Esophagus muscularis mucosa (tissue), 4 donors: ENCODE measurements around the gene ARCN1. TPM values are rescaled to one million over a fixed set of nuclear protein-coding genes. Genes with fewer than 3 reads are reported as not detected.

ENCODE experiments used
- DNase-seq: peaks from one replicate; pipeline ENCODE4 v3.0.0-alpha.2; 2017; ENCODE audit errors: extremely low spot score
- H3K27ac ChIP-seq, 4 donors: fragments of 200-600 bp; sonication (generic); replicated peaks in 1 of 4; 1 replicate in 3 of 4; 2 replicates in 1 of 4; pipeline ENCODE4 v1.5.1; 2016 to 2019; ENCODE audit warnings: mild to moderate bottlenecking in 1 of 4
- H3K27me3 ChIP-seq, 4 donors: fragments of 200-600 bp; sonication (generic); one replicate each; pipeline versions ENCODE4 v1.5.1 to v1.6.0; 2016 to 2019
- H3K36me3 ChIP-seq, 4 donors: fragments of 200-600 bp; sonication (generic); one replicate each; pipeline ENCODE4 v1.5.1; 2016 to 2019
- H3K4me1 ChIP-seq, 4 donors: fragments of 200-600 bp; sonication (generic); one replicate each; pipeline ENCODE4 v1.5.1; 2016 to 2019
- H3K4me3 ChIP-seq, 4 donors: fragments of 200-600 bp; sonication (generic); 1 replicate in 2 of 4; 2 replicates in 2 of 4; pipeline ENCODE4 v1.5.1; 2016 to 2019; ENCODE audit warnings: mild to moderate bottlenecking in 4 of 4, moderate library complexity in 1 of 4
- H3K9me3 ChIP-seq, 4 donors: fragments of 200-600 bp; sonication (generic); 1 replicate in 3 of 4; 2 replicates in 1 of 4; pipeline ENCODE4 v1.5.1; 2016 to 2019
- EP300 ChIP-seq: sonication (generic); formaldehyde crosslinking; IDR thresholded peaks from one replicate; pipeline ENCODE4 v1.6.1; 2017; ENCODE audit warnings: antibody characterized with exemption
- POLR2A ChIP-seq: fragments of 450-650 bp; IDR thresholded peaks from one replicate; pipeline ENCODE4 v1.6.1; 2017; ENCODE audit warnings: antibody characterized with exemption, moderate library complexity, mild to moderate bottlenecking, low read depth
- POLR2AphosphoS5 ChIP-seq, 2 donors: sonication (generic); formaldehyde crosslinking; IDR thresholded peaks; one replicate each; pipeline ENCODE4 v1.6.1; 2017; ENCODE audit warnings: antibody characterized with exemption in 2 of 2
- WGBS: methylation state at CpG from one replicate; pipeline ENCODE4 v1.1.5; 2018; 5-methylcytosine and 5-hydroxymethylcytosine counted together
- intact Hi-C: fragments of 100-400 bp; cut with DNase I; formaldehyde crosslinking; loops from one replicate; pipeline ENCODE4 v1.15.1; 2023
- small RNA-seq, 3 donors: library from RNA; depleted of rRNA; stranded (forward); fragments of <200 nt; gene quantifications; one replicate each; pipeline ENCODE3, GENCODE V24; 2016
- total RNA-seq, 4 donors: library from RNA; depleted of rRNA; stranded (reverse); fragments of >200 nt; gene quantifications; one replicate each; pipeline versions ENCODE4 v1.1.0 to v1.2.1, GENCODE V29; 2016
- TF ChIP-seq, protein P1 (sequence below), 3 experiments: fragments of 200-600 bp in 2 of 3; fragments of 450-650 bp in 1 of 3; sonication (generic) in 2 of 3; IDR thresholded peaks; one replicate each; pipeline ENCODE4 v1.5.1; 2017 to 2019; ENCODE audit warnings: antibody characterized with exemption in 3 of 3, mild to moderate bottlenecking in 2 of 3, moderate library complexity in 1 of 3

The ARCN1 gene
- total RNA-seq, 4 donors from 2014 or later: 83.9 to 115 (median 102) TPM

DNA sequence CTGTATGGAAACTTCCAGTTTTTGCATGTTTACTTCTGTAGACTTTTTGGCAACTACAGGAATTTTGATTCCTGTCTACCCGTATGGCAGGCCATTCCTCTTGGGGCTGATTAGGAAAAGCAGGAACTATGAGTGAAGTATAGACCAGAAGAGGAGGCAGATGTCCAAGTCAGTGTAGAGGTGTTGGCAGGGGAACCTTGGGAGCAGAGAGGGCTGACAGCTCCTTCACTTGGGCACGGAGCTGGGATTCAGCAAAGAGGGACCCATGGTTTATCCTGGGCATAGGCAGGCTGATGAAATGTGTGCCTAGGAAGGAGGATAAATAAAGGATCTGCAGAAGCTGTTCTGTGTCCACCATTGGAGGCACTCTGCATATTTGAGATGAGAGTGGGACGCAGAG lies 74.2 kb downstream of the ARCN1 start:
- TF ChIP-seq POLR2A: no peak
- no peak for DNase-seq
- Histone ChIP-seq H3K9me3 (no peaks in the 10 kb centered on the region), H3K4me1 (peaks cover 3 to 9% (median 5%) of the 10 kb centered on the region in 4 donors), H3K36me3 (peaks cover 53 to 99% (median 97%) of the 10 kb centered on the region in 4 donors), H3K4me3 (no peak overlapping the region), H3K27ac (no peak overlapping the region), H3K27me3 (no peaks in the 10 kb centered on the region)
- intact Hi-C loops: no loop called here
- WGBS: 73% methylated on average over 3 of the region's 3 CpGs

- Histone ChIP-seq H3K4me1 (peaks cover 2 to 18% (median 9%) of the 10 kb centered on the region in 4 donors), H3K4me3 (no peak overlapping the region), H3K27me3 (no peaks in the 10 kb centered on the region), H3K9me3 (no peaks in the 10 kb centered on the region), H3K27ac (no peak overlapping the region), H3K36me3 (peaks cover 41 to 99% (median 98%) of the 10 kb centered on the region in 4 donors)
- WGBS: 82% methylated on average over 5 of the region's 5 CpGs
- intact Hi-C loops: no loop called here
- TF ChIP-seq EP300: no peak
- TF ChIP-seq POLR2AphosphoS5 (IDR thresholded peaks at IDR 0.05): no peak
- TF ChIP-seq, protein P1, sequence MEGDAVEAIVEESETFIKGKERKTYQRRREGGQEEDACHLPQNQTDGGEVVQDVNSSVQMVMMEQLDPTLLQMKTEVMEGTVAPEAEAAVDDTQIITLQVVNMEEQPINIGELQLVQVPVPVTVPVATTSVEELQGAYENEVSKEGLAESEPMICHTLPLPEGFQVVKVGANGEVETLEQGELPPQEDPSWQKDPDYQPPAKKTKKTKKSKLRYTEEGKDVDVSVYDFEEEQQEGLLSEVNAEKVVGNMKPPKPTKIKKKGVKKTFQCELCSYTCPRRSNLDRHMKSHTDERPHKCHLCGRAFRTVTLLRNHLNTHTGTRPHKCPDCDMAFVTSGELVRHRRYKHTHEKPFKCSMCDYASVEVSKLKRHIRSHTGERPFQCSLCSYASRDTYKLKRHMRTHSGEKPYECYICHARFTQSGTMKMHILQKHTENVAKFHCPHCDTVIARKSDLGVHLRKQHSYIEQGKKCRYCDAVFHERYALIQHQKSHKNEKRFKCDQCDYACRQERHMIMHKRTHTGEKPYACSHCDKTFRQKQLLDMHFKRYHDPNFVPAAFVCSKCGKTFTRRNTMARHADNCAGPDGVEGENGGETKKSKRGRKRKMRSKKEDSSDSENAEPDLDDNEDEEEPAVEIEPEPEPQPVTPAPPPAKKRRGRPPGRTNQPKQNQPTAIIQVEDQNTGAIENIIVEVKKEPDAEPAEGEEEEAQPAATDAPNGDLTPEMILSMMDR (IDR thresholded peaks at IDR 0.05): no peak
- TF ChIP-seq POLR2A: no peak
- DNase-seq: no peak
Measured at GRCh38 chr11:118648291-118648690, 76.1 kb downstream of the ARCN1 start.

DNA sequence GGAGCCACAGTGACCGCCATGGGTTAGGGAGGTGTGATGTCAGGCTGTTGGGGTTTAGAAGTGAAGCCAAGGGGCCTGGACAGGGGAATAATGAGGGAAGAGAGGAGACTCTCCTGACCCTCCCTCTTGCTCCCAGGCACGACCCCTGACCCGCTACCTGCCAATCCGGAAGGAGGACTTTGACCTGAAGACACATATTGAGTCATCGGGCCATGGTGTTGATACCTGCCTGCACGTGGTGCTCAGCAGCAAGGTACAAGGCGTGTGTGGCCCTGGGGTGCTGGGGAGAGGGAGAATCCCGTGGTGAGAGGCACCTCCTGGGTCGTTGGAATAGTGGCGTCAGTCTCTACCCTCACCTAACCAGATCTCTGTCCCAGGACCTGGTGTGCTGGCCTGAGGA lies 77.7 kb downstream of the ARCN1 start:
- no peak overlapping the region for H3K27ac ChIP-seq
- no peaks in the 10 kb centered on the region for H3K9me3 ChIP-seq
- peaks cover 0 to 18% (median 6%) of the 10 kb centered on the region in 4 donors for H3K4me1 ChIP-seq
- no peak for DNase-seq
- H3K27me3 ChIP-seq: no peaks in the 10 kb centered on the region
- 96% methylated on average over 10 of the region's 10 CpGs for WGBS
- no peak overlapping the region for H3K4me3 ChIP-seq
- TF ChIP-seq POLR2A (no peak), POLR2AphosphoS5 (IDR thresholded peaks at IDR 0.05) (no peak), EP300 (no peak)
- TF ChIP-seq, protein P1 (IDR thresholded peaks at IDR 0.05): no peak
- intact Hi-C loops: no loop called here
- peaks cover 24 to 98% (median 95%) of the 10 kb centered on the region in 4 donors for H3K36me3 ChIP-seq

DNA sequence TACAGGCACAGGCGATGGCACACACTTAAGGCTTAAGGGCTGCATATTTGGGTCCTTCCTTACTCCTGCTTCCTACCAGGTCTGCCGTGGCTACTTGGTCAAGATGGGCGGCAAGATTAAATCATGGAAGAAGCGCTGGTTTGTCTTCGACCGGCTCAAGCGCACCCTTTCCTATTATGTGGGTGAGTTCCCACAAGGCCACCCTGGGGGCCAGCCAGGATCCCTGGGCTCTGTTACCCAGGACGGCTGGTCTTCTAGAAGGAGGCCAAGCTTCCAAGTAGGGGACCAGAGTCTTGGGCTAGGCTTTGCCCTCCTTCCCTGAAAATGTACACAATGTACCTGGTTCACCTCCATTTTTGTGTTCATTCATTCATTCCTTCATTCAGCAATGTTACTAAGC lies 78.2 kb downstream of the ARCN1 start:
- no peaks in the 10 kb centered on the region for H3K9me3 ChIP-seq
- H3K4me1 ChIP-seq: peaks cover 0 to 18% (median 6%) of the 10 kb centered on the region in 4 donors
- no peak for DNase-seq
- no peak overlapping the region for H3K27ac ChIP-seq
- TF ChIP-seq EP300: no peak
- TF ChIP-seq POLR2AphosphoS5 (IDR thresholded peaks at IDR 0.05): no peak
- TF ChIP-seq, protein P1 (IDR thresholded peaks at IDR 0.05): no peak
- no peak for TF ChIP-seq POLR2A
- WGBS: 99% methylated on average over 5 of the region's 8 CpGs
- no peak overlapping the region for H3K4me3 ChIP-seq
- H3K36me3 ChIP-seq: peaks cover 20 to 98% (median 95%) of the 10 kb centered on the region in 4 donors
- no peaks in the 10 kb centered on the region for H3K27me3 ChIP-seq
- intact Hi-C loops: no loop called here

DNA sequence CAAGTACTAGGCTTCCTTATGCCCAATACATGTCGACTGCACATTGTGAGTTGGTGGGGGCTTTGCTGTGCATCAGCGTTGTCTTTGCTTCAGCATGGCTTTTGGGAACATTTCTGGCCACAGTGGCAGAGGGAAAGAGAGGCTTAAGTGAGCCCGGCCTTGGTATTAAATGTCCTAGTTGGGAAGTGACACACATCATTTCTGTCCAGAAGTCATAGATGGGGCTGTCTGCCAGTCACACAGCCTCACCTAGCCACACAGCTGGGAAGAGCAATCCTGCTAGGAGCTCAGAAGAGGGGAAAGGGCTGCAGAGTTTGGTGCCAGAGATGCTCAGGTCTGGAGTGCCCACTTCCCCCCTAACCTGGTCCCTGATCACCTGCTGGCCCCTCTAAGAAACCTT lies 79.6 kb downstream of the ARCN1 start:
- Histone ChIP-seq H3K4me3 (no peak overlapping the region), H3K27ac (no peak overlapping the region), H3K36me3 (peaks cover 16 to 100% (median 96%) of the 10 kb centered on the region in 4 donors), H3K27me3 (no peaks in the 10 kb centered on the region), H3K9me3 (no peaks in the 10 kb centered on the region), H3K4me1 (peaks cover 0 to 15% (median 6%) of the 10 kb centered on the region in 4 donors)
- no peak for DNase-seq
- intact Hi-C loops: no loop called here
- TF ChIP-seq, protein P1 (IDR thresholded peaks at IDR 0.05): no peak
- no peak for TF ChIP-seq POLR2A
- TF ChIP-seq EP300: no peak
- no peak for TF ChIP-seq POLR2AphosphoS5 (IDR thresholded peaks at IDR 0.05)
- WGBS: 85% methylated on average over 3 of the region's 3 CpGs

Small RNAs within 50 kb of the gene (small RNA-seq; reads per million reads assigned to genes)
- 0 reads per million in 3 donors for gene RNU6-1157P

Other genes with a start within 250 kb of the ARCN1 start
- gene CD3D, start 229.7 kb upstream of the ARCN1 start, total RNA-seq: under 1 TPM in 1 of 4 donors, not detected in 3; 0.83 TPM
- gene CD3G, start 228.1 kb upstream of the ARCN1 start, total RNA-seq: under 1 TPM in 3 of 4 donors, not detected in 1; 0.13 to 0.33 (median 0.23) TPM
- 10 to 100 TPM; 32.0 to 40.8 (median 36.6) TPM for gene UBE4A, start 212.8 kb upstream of the ARCN1 start, total RNA-seq
- gene ATP5MG, start 170.8 kb upstream of the ARCN1 start, total RNA-seq: 10 to 100 TPM; 61.0 to 91.1 (median 69.1) TPM
- 10 to 100 TPM; 61.0 to 68.7 (median 62.1) TPM for gene KMT2A, start 135.9 kb upstream of the ARCN1 start, total RNA-seq
- gene TTC36, start 44.9 kb upstream of the ARCN1 start, total RNA-seq: 1 to 10 TPM in 3 of 4 donors, under 1 TPM in 1; 0.50 to 3.7 (median 1.4) TPM
- 10 to 100 TPM; 35.0 to 56.5 (median 54.0) TPM for gene TMEM25, start 41.2 kb upstream of the ARCN1 start, total RNA-seq
- gene IFT46, start 6.5 kb upstream of the ARCN1 start, total RNA-seq: 10 to 100 TPM; 21.3 to 31.6 (median 27.9) TPM
- 10 to 100 TPM; 62.6 to 92.2 (median 78.9) TPM for gene PHLDB1, start 35.2 kb downstream of the ARCN1 start, total RNA-seq
- gene TREH, start 107.2 kb downstream of the ARCN1 start, total RNA-seq: not detected
- 100 to 1,000 TPM in 3 of 4 donors, 10 to 100 TPM in 1; 92.9 to 113 (median 105) TPM for gene DDX6, start 218.8 kb downstream of the ARCN1 start, total RNA-seq